Measurements from ENCODE around the gene ATP8A2. TPM values are rescaled to one million over a fixed set of nuclear protein-coding genes. Genes with fewer than 3 reads are reported as not detected.

Gene ATP8A2
- total and polyA plus RNA-seq, 12 donors: under 0.01 to 0.18 (median 0.10) TPM; not detected in 3

- intact Hi-C loops (cut with DNase I): no loop called here
- ATAC-seq: no peak
- no peak for TF ChIP-seq CTCF (IDR thresholded peaks at IDR 0.05)
Measured at GRCh38 chr13:25930653-25931052, 558.9 kb downstream of the ATP8A2 start.

GRCh38 chr13:25932365-25932764 lies 560.6 kb downstream of the ATP8A2 start:
- 84 to 88% methylated on average over 1 of the region's 1 CpG for WGBS, 2 donors
- no peak for DNase-seq
- intact Hi-C loops (cut with DNase I): no loop called here
- Histone ChIP-seq H3K27me3 (peaks cover 0 to 29% (median 13%) of the 10 kb centered on the region in 7 donors), H3K27ac (no peak overlapping the region), H3K9me3 (no peaks in the 10 kb centered on the region), H3K36me3 (no peaks in the 10 kb centered on the region), H3K4me1 (no peaks in the 10 kb centered on the region), H3K4me3 (no peak overlapping the region)
- no peak for TF ChIP-seq CTCF (IDR thresholded peaks at IDR 0.05)
- ATAC-seq: no peak

More at GRCh38 chr13:25930653-25931052, 558.9 kb downstream of the ATP8A2 start:
- Histone ChIP-seq H3K4me3 (no peak overlapping the region), H3K9me3 (no peaks in the 10 kb centered on the region), H3K4me1 (no peaks in the 10 kb centered on the region), H3K27ac (no peak overlapping the region), H3K36me3 (no peaks in the 10 kb centered on the region), H3K27me3 (peaks cover 0 to 35% (median 23%) of the 10 kb centered on the region in 7 donors)
- 71 to 76% methylated on average over 6 of the region's 6 CpGs for WGBS, 2 donors
- DNase-seq: no peak

- no peak for ATAC-seq
Measured at GRCh38 chr13:25933520-25933919, 561.7 kb downstream of the ATP8A2 start.

GRCh38 chr13:25934127-25934526 lies 562.4 kb downstream of the ATP8A2 start:
- WGBS, 2 donors: 90% methylated on average over 6 of the region's 6 CpGs
- Histone ChIP-seq H3K4me3 (no peak overlapping the region), H3K36me3 (no peaks in the 10 kb centered on the region), H3K27ac (no peak overlapping the region), H3K27me3 (peaks cover 0 to 26% (median 10%) of the 10 kb centered on the region in 7 donors), H3K4me1 (no peaks in the 10 kb centered on the region), H3K9me3 (no peaks in the 10 kb centered on the region)
- no peak for TF ChIP-seq CTCF (IDR thresholded peaks at IDR 0.05)
- intact Hi-C loops (cut with DNase I): no loop called here
- ATAC-seq (no peak), DNase-seq (no peak)

More at GRCh38 chr13:25933520-25933919, 561.7 kb downstream of the ATP8A2 start:
- no peaks in the 10 kb centered on the region for H3K36me3 ChIP-seq
- no peak for TF ChIP-seq CTCF (IDR thresholded peaks at IDR 0.05)
- H3K4me1 ChIP-seq: no peaks in the 10 kb centered on the region
- peaks cover 0 to 29% (median 10%) of the 10 kb centered on the region in 7 donors for H3K27me3 ChIP-seq
- intact Hi-C loops (cut with DNase I): no loop called here
- H3K9me3 ChIP-seq: no peaks in the 10 kb centered on the region
- no peak overlapping the region for H3K4me3 ChIP-seq
- H3K27ac ChIP-seq: no peak overlapping the region
- 88 to 90% methylated on average over 4 of the region's 4 CpGs for WGBS, 2 donors
- DNase-seq: no peak
